GM12878 (cell line): ENCODE measurements around the gene KCNH4. TPM values are rescaled to one million over a fixed set of nuclear protein-coding genes. Genes with fewer than 3 reads are reported as not detected.

Experiments used
- ATAC-seq: fragments of 200-7000 bp; cut with Tn5 transposase; 3 replicates; pipeline ENCODE4 v1.9.1; 2020; ENCODE audit warnings: mild to moderate bottlenecking, moderate library complexity
- BruUV-seq: library from RNA; stranded (reverse); fragments of 400-500 nt; replicated peaks from 2 replicates; lab custom pipeline; 2021; lab: Mats Ljungman, UMichigan
- CTCF ChIA-PET: fragments of 300-600 bp; sonication (Branson Sonifier 250); formaldehyde crosslinking; extraction: SDS; loops from one replicate; lab custom pipeline; 2021; ENCODE audit warnings: inconsistent platforms; lab: Yijun Ruan, JAX
- POLR2A ChIA-PET: fragments of 350-600 bp; formaldehyde crosslinking; extraction: SDS; loops from one replicate; lab custom pipeline; 2021; ENCODE audit warnings: inconsistent platforms; lab: Charles Lee
- RAD21 ChIA-PET: fragments of 300-600 bp; sonication (Branson Sonifier 250); formaldehyde crosslinking; loops from one replicate; lab custom pipeline; 2023; ENCODE audit warnings: antibody characterized with exemption; ENCODE audit not compliant: unreplicated experiment; lab: Charles Lee
- SMC1A ChIA-PET: fragments of 300-600 bp; sonication (Branson Sonifier 250); formaldehyde crosslinking; loops from one replicate; lab custom pipeline; 2023; ENCODE audit not compliant: unreplicated experiment, uncharacterized antibody; lab: Charles Lee
- DNase-seq: peaks from one replicate; pipeline ENCODE4 v3.0.0-alpha.2; 2011; ENCODE audit warnings: low read depth, low spot score
- FAIRE-seq: peaks from 3 replicates; lab custom pipeline; 2011; peaks lifted over from hg19 to GRCh38; lab: Jason Lieb, UNC
- H2AFZ ChIP-seq: 2 replicates; pipeline ENCODE4 v1.6.0; 2011; ENCODE audit warnings: low read depth, low read length, control low read depth; ENCODE audit not compliant: control insufficient read depth
- H3K27ac ChIP-seq: 2 replicates; pipeline ENCODE4 v1.5.1; 2011; ENCODE audit warnings: control low read depth; ENCODE audit not compliant: control insufficient read depth, insufficient read depth
- H3K27me3 ChIP-seq, 2 experiments: replicated peaks in 1 of 2; 2 replicates each; pipeline versions ENCODE4 v1.6.0 to v1.6.1; 2011; ENCODE audit warnings: low read length in 1 of 2; ENCODE audit not compliant: control insufficient read depth in 2 of 2, insufficient read depth in 2 of 2
- H3K36me3 ChIP-seq, 2 experiments: 2 replicates each; pipeline ENCODE4 v1.5.1; 2011; ENCODE audit warnings: low read length in 1 of 2; ENCODE audit not compliant: control insufficient read depth in 2 of 2, insufficient read depth in 2 of 2
- H3K4me1 ChIP-seq: 2 replicates; pipeline ENCODE4 v1.6.1; 2011; ENCODE audit warnings: mild to moderate bottlenecking, low read length, moderate library complexity, mixed read lengths; ENCODE audit not compliant: control insufficient read depth, insufficient read depth
- H3K4me2 ChIP-seq: 2 replicates; pipeline ENCODE4 v1.6.0; 2011; ENCODE audit warnings: control low read depth; ENCODE audit not compliant: control insufficient read depth, insufficient read depth
- H3K4me3 ChIP-seq: fragments of 200-600 bp; sonication (generic); 2 replicates; pipeline ENCODE4 v1.5.1; 2016
- H3K79me2 ChIP-seq: 2 replicates; pipeline ENCODE4 v1.6.0; 2011; ENCODE audit warnings: low read length; ENCODE audit not compliant: control insufficient read depth, insufficient read depth
- H3K9ac ChIP-seq: 2 replicates; pipeline ENCODE4 v1.8.0; 2011; ENCODE audit warnings: low read length, control low read depth, mixed read lengths; ENCODE audit not compliant: control insufficient read depth, insufficient read depth
- H3K9me3 ChIP-seq: replicated peaks from 3 replicates; pipeline ENCODE4 v1.5.1; 2011; ENCODE audit warnings: mild to moderate bottlenecking, low read length; ENCODE audit not compliant: control insufficient read depth, insufficient read depth
- H4K20me1 ChIP-seq: 2 replicates; pipeline ENCODE4 v1.6.0; 2011; ENCODE audit not compliant: control insufficient read depth, insufficient read depth
- BMI1 ChIP-seq: fragments of 450-650 bp; IDR thresholded peaks from 2 replicates; pipeline ENCODE4 v1.6.1; 2016; ENCODE audit warnings: mild to moderate bottlenecking, moderate library complexity, borderline replicate concordance
- CHD1 ChIP-seq: IDR thresholded peaks from 2 replicates; pipeline ENCODE4 v1.6.1; 2012; ENCODE audit warnings: low read depth, low read length, improper control_type of control experiment
- EP300 ChIP-seq, 2 experiments: fragments of 150-350 bp in 1 of 2; IDR thresholded peaks; 2 replicates each; pipeline ENCODE4 v1.6.1; 2011 to 2012; ENCODE audit warnings: low read depth in 2 of 2, low read length in 2 of 2, borderline replicate concordance in 1 of 2, improper control_type of control experiment in 1 of 2, inconsistent platforms in 1 of 2; ENCODE audit not compliant: control insufficient read depth in 1 of 2
- FOS ChIP-seq: IDR thresholded peaks from 3 replicates; pipeline ENCODE4 v1.6.1; 2011; ENCODE audit warnings: borderline replicate concordance; ENCODE audit not compliant: insufficient read length; ENCODE audit errors: extremely low read depth
- GABPA ChIP-seq: IDR thresholded peaks from 2 replicates; pipeline ENCODE4 v1.6.1; 2014; ENCODE audit warnings: antibody characterized with exemption, low read depth, mild to moderate bottlenecking, inconsistent platforms
- HCFC1 ChIP-seq: fragments of 150-350 bp; IDR thresholded peaks from 2 replicates; pipeline ENCODE4 v1.6.1; 2014; ENCODE audit warnings: low read length
- JUNB ChIP-seq: IDR thresholded peaks from 2 replicates; pipeline ENCODE4 v1.6.1; 2016; ENCODE audit warnings: antibody characterized with exemption, mild to moderate bottlenecking
- MEF2A ChIP-seq: IDR thresholded peaks from 2 replicates; pipeline ENCODE4 v1.6.1; 2011; ENCODE audit warnings: low read depth, mild to moderate bottlenecking, low read length, moderate library complexity; ENCODE audit not compliant: insufficient read depth
- PAX5 ChIP-seq: IDR thresholded peaks from 2 replicates; pipeline ENCODE4 v1.6.1; 2011; ENCODE audit warnings: low read depth, low read length, borderline replicate concordance
- PML ChIP-seq: IDR thresholded peaks from 2 replicates; pipeline ENCODE4 v1.6.1; 2012; ENCODE audit warnings: low read length, inconsistent platforms
- SMAD1 ChIP-seq: fragments of 450-650 bp; IDR thresholded peaks from 2 replicates; pipeline ENCODE4 v1.6.1; 2018; ENCODE audit warnings: mild to moderate bottlenecking, low read depth; ENCODE audit not compliant: partially characterized antibody
- SPI1 ChIP-seq: IDR thresholded peaks from 2 replicates; pipeline ENCODE4 v1.6.1; 2011; ENCODE audit warnings: low read depth, mild to moderate bottlenecking, low read length, moderate library complexity, borderline replicate concordance; ENCODE audit not compliant: insufficient read depth
- ZNF622 ChIP-seq: fragments of 450-650 bp; IDR thresholded peaks from 2 replicates; pipeline ENCODE4 v1.6.1; 2017; ENCODE audit warnings: mild to moderate bottlenecking, inconsistent platforms
- ZSCAN29 ChIP-seq: fragments of 450-650 bp; IDR thresholded peaks from 2 replicates; pipeline ENCODE4 v1.6.1; 2017; ENCODE audit warnings: mild to moderate bottlenecking, moderate library complexity
- WGBS: methylation state at CpG from one replicate; pipeline ENCODE4 v1.1.6; 2016; ENCODE audit warnings: low lambda C conversion rate; ENCODE audit not compliant: insufficient replicate concordance, insufficient coverage; ENCODE audit errors: missing lambda C conversion rate; 5-methylcytosine and 5-hydroxymethylcytosine counted together
- in situ Hi-C: fragments of 300-500 bp; cut with MboI; formaldehyde crosslinking; loops from 9 replicates; pipeline ENCODE4 v1.14.3; 2018; ENCODE audit warnings: mixed read lengths
- intact Hi-C: fragments of 100-400 bp; cut with micrococcal nuclease; formaldehyde crosslinking; loops from one replicate; pipeline ENCODE4 v1.14.2; 2022; ENCODE audit not compliant: unreplicated experiment
- polyA plus RNA-seq, 11 experiments: library from polyadenylated mRNA; depleted of rRNA in 4 of 11; unstranded in 6 of 11; stranded (reverse) in 5 of 11; fragments of >200 nt; fragmentation: Nextera tagmentation in 4 of 11; fragmentation: Illumina TruSeq in 1 of 11; extraction: Ambion mirVana in 4 of 11; extraction: Trizol in 1 of 11; gene quantifications; 1 replicate in 1 of 11; 2 replicates in 10 of 11; pipeline versions ENCODE4 v1.2.1 to v1.2.3, GENCODE V29; 2011 to 2016; ENCODE audit warnings: inconsistent platforms in 2 of 11, missing spikeins in 2 of 11, low read depth in 1 of 11
- total RNA-seq, 4 experiments: library from RNA; depleted of rRNA in 3 of 4; stranded (reverse); fragments of >200 nt in 3 of 4; fragmentation: Illumina TruSeq in 1 of 4; extraction: Trizol in 1 of 4; gene quantifications; 2 replicates each; pipeline versions ENCODE4 v1.2.1 to v1.2.3, GENCODE V29; 2013 to 2021
- TF ChIP-seq, protein P1 (sequence below): IDR thresholded peaks from 2 replicates; pipeline ENCODE4 v1.6.1; 2012; ENCODE audit warnings: improper control_type of control experiment, low read depth, low read length; ENCODE audit not compliant: insufficient replicate concordance
- TF ChIP-seq, protein P2 (sequence below): fragments of 450-650 bp; conservative IDR thresholded peaks from 2 replicates; pipeline ENCODE4 v1.6.1; 2017; ENCODE audit warnings: mild to moderate bottlenecking, moderate library complexity

Gene KCNH4
- total and polyA plus RNA-seq, 10 of the 15 experiments (the other 5 are each of a cell fraction or from before 2014, with no cell fraction given): 0.03 to 0.88 (median 0.10) TPM; not detected in 2

DNA sequence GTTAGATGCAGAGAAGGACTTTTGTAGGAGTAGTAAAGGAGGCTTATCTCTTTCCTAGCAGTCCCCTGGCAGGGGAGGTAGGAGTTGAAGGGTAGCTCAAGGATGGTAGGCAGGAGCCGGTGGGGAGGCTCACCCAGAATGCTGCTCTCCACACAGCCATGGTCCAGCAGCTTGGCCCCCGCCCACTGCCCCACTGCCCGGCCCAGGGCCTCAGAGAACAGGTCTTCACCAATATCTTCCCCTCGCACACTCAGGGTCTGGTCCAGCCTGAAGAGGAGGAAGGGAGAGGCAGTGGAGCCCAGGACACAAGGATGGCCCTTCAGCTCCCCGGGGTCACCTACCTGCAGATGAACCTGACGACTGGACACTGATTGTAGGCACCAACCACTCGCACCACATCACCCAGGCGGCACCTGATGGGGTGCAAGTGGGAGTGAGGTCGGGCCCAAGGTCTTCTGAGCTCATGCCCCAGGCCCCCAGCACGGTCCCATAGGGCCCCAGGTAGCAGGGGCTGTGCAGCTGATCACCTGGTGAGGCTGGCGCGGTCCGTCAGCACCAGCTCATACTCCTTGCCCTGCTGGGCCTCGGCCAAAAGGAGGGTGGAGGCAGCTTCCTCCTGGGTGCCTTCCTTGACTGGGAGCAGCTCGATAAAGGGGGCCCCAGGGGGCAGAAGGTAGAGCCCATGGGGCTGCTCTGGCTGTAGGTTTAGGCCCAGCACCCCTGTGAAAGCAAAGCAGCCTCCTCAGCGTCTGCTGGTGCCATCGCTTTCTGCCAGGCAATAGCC, 9.7 kb upstream of the KCNH4 start:
- H2AFZ ChIP-seq: no peak overlapping the region
- SMC1A ChIA-PET: no interaction called here
- CTCF ChIA-PET: interaction anchor here (0.8 to 2.1 kb wide), 2 partner anchors 9 to 125 kb away, joined by 3 to 9 read pairs; partner anchors contain the start of gene KCNH4
- FAIRE-seq (no peak), ATAC-seq (no peak), DNase-seq (no peak)
- H3K9me3 ChIP-seq: no peaks in the 10 kb centered on the region
- in situ Hi-C loops (no loop called here), intact Hi-C loops (no loop called here)
- no peaks in the 10 kb centered on the region for H4K20me1 ChIP-seq
- no peaks in the 10 kb centered on the region for H3K27me3 ChIP-seq
- no peak overlapping the region for H3K27ac ChIP-seq
- no peak overlapping the region for H3K4me2 ChIP-seq
- 0 out of 2 replicates have a peak, but pooled peaks cover 3% of the 10 kb centered on the region for H3K4me1 ChIP-seq
- no peaks in the 10 kb centered on the region for H3K36me3 ChIP-seq
- RAD21 ChIA-PET: interaction anchor here (0.6 to 1.6 kb wide), 4 partner anchors 8 to 216 kb away, joined by 3 to 4 read pairs (median 4); partner anchors contain the start of gene KCNH4
- POLR2A ChIA-PET: interaction anchor here (0.5 to 0.7 kb wide), 2 partner anchors 14 to 1781 kb away, joined by 3 read pairs; no protein-coding TSS in a partner anchor
- WGBS: 85% methylated on average over 17 of the region's 17 CpGs
- BruUV-seq: no TSS peak
- H3K79me2 ChIP-seq: peaks cover 4% of the 10 kb centered on the region
- no peak overlapping the region for H3K9ac ChIP-seq
- H3K4me3 ChIP-seq: no peak overlapping the region
- no peak for TF ChIP-seq ZNF622
- TF ChIP-seq SPI1: no peak
- no peak for TF ChIP-seq PAX5
- no peak for TF ChIP-seq FOS
- no peak for TF ChIP-seq BMI1
- no peak for TF ChIP-seq SMAD1
- no peak for TF ChIP-seq EP300 (IDR thresholded peaks at IDR 0.05; ENCODE audit: borderline replicate concordance in 1 of 2, control insufficient read depth in 1 of 2, low read depth in 2 of 2, low read length in 2 of 2)
- TF ChIP-seq MEF2A: no peak
- TF ChIP-seq CHD1: no peak
- TF ChIP-seq JUNB: no peak
- TF ChIP-seq, protein P1, sequence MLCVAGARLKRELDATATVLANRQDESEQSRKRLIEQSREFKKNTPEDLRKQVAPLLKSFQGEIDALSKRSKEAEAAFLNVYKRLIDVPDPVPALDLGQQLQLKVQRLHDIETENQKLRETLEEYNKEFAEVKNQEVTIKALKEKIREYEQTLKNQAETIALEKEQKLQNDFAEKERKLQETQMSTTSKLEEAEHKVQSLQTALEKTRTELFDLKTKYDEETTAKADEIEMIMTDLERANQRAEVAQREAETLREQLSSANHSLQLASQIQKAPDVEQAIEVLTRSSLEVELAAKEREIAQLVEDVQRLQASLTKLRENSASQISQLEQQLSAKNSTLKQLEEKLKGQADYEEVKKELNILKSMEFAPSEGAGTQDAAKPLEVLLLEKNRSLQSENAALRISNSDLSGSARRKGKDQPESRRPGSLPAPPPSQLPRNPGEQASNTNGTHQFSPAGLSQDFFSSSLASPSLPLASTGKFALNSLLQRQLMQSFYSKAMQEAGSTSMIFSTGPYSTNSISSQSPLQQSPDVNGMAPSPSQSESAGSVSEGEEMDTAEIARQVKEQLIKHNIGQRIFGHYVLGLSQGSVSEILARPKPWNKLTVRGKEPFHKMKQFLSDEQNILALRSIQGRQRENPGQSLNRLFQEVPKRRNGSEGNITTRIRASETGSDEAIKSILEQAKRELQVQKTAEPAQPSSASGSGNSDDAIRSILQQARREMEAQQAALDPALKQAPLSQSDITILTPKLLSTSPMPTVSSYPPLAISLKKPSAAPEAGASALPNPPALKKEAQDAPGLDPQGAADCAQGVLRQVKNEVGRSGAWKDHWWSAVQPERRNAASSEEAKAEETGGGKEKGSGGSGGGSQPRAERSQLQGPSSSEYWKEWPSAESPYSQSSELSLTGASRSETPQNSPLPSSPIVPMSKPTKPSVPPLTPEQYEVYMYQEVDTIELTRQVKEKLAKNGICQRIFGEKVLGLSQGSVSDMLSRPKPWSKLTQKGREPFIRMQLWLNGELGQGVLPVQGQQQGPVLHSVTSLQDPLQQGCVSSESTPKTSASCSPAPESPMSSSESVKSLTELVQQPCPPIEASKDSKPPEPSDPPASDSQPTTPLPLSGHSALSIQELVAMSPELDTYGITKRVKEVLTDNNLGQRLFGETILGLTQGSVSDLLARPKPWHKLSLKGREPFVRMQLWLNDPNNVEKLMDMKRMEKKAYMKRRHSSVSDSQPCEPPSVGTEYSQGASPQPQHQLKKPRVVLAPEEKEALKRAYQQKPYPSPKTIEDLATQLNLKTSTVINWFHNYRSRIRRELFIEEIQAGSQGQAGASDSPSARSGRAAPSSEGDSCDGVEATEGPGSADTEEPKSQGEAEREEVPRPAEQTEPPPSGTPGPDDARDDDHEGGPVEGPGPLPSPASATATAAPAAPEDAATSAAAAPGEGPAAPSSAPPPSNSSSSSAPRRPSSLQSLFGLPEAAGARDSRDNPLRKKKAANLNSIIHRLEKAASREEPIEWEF: no peak
- TF ChIP-seq, protein P2, sequence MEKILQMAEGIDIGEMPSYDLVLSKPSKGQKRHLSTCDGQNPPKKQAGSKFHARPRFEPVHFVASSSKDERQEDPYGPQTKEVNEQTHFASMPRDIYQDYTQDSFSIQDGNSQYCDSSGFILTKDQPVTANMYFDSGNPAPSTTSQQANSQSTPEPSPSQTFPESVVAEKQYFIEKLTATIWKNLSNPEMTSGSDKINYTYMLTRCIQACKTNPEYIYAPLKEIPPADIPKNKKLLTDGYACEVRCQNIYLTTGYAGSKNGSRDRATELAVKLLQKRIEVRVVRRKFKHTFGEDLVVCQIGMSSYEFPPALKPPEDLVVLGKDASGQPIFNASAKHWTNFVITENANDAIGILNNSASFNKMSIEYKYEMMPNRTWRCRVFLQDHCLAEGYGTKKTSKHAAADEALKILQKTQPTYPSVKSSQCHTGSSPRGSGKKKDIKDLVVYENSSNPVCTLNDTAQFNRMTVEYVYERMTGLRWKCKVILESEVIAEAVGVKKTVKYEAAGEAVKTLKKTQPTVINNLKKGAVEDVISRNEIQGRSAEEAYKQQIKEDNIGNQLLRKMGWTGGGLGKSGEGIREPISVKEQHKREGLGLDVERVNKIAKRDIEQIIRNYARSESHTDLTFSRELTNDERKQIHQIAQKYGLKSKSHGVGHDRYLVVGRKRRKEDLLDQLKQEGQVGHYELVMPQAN: no peak
- no peak for TF ChIP-seq HCFC1
- no peak for TF ChIP-seq ZSCAN29
- TF ChIP-seq GABPA: no peak
- TF ChIP-seq PML: no peak
